HG03354 (cell line): ENCODE results near the gene HOXB13.

Source experiments
- ATAC-seq: cut with Tn5 transposase; IDR thresholded peaks from one replicate; pipeline ENCODE4 v1.9.1; 2021; ENCODE audit warnings: mild to moderate bottlenecking; ENCODE audit not compliant: unreplicated experiment, poor library complexity, severe bottlenecking

HOXB13 gene

DNA sequence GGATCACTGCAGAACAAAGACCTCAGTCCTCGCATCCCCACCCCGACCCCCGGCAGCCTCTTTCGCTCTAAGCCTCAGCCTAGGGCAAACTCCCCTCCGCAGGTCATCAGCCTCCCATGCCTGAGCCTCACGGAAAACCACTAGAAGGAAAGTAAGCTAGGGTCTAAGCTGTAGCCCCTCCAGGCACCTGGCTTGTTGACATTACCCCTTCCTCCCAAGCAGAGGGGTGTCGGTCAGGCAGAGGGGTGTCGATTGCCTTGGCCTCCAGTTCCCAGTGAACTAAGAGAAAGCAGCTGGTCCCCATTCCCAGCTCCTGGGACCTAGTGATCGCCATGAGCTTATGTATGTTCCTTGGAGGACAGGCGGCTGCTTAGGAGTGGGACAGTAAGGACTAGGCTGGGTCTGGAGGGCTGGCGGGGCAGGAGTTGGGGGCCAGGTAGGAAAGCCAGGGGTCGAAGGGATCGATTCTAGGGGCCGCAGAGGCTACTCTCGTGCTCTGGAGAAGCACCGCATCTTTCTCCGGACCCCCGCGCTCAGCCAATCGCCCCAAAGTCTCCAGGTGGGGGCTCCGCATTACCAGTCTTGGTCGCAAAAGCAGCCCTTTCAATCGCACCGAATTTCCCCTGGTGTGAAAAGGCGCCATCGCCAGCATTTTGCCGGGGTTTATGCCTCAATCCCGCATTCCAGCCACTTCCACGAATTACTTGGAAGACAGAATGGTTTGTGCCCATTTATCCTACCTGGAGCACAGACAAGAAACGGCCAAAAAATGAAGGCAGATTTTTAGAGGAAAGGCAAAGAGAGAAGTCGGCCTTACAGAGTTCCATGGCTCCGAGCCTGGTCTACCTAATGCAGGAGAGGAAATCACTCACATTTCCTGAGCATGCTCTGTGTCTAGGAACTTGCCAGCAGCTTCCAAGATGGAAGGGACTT, 21.3 kb upstream of the HOXB13 start:
- ATAC-seq, result no peak

DNA sequence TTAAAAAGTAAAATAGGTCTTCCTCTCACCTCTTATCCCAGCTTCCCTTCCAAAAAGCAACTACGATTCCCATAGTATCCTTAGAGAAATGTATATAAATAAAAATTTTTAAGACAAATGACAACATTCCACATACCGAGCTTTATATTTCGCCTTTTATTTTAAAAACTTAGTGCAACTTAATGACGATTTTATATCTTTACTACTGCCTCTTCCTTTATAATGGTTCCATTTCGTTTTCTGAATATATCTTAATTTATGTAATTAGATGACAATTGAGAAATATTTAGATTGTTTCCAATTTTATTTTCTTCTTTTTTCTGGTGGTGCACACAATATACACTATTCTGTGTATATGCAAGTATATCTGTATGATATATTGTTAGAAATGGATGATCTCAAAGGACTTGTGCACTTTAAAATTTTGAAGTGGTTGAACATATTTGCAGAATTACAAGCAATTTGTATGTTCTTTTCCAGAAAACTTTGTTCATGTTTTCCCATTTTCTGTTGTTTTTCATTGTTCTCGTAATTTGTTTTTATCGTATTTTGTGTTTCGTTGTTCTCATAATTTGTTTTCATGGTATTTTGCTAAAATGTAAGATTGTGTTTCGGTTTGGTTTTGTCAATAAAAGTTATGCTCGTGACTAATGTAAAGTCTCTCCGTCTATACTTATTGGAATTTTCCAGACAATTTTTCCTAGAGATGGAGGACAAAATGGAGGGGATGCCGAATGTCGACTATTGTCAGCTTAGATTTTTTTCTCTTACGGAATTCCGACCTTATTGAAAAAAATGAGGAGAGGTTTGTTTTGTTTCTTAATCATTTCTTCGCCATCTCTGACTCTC, 20.4 kb upstream of the HOXB13 start:
- no peak for ATAC-seq

DNA sequence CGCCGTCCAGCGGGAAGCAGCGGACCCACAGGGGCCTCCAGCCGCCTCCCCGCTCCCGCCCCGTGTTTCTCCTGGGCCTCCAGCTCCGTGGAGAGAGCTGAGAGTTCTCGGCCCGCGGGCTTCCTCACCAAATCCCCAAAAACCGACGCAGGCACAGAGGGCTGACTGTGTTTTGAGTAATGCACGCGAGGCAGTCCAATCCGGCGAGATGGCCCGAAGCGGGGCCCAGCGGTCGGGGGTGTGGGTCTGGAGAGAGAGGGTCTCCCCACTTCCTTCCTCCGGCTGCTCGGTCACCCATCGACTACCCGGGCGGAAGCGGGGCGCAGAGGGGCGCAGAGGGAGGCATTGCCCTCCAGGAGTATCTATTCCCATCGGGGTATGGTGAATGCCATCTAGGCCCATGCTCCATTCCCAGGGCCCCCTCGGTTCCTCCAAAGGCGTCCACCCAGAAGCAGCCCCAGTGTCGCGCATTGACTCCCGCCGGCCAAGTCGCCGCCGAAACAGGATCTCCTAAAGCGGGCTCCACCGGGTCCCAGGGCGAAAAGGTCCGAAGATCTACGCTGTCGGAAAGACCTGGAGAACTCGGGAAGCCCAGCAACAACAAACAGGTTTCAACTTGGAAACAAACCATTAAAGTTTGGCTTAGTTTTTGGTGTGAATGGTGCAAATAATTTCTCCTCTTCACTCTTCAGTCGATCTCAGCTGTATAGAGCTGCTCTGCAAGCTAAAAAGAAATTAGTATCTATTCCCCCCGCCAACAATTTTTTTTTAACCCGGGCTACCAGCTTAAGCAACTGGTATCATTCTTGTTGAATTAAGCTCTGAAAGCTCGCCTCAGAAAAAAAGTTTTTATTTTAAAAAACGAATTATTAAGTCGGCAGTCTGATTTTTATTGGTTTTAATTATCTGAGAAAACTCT, 19.2 kb upstream of the HOXB13 start:
- no peak for ATAC-seq

DNA sequence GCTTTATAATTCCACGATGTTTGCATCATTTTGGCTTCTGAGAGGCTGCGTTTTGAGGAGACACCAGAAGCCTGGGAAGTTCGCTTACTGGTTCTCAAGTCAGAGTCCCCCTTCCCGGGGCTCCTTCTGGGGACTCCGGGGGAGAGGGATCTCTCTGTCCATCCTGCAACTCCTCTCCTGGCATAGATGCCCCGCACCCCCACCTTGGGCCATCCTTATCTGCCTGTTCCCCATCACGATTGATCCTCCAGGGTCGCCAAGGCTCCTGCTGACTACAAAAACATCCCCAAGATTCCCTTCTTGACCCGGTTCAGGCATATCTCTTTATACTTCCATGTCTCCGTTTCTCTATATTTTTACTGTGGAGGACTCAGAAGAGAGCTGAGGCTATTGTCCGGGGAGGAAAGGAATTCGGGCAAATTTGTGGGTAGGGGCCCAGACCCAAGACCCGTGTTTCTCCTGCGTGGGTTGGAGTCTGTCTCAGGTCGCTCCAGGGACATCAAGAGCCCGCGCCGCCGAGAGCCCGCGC, 18.4 kb upstream of the HOXB13 start:
- no peak for ATAC-seq

DNA sequence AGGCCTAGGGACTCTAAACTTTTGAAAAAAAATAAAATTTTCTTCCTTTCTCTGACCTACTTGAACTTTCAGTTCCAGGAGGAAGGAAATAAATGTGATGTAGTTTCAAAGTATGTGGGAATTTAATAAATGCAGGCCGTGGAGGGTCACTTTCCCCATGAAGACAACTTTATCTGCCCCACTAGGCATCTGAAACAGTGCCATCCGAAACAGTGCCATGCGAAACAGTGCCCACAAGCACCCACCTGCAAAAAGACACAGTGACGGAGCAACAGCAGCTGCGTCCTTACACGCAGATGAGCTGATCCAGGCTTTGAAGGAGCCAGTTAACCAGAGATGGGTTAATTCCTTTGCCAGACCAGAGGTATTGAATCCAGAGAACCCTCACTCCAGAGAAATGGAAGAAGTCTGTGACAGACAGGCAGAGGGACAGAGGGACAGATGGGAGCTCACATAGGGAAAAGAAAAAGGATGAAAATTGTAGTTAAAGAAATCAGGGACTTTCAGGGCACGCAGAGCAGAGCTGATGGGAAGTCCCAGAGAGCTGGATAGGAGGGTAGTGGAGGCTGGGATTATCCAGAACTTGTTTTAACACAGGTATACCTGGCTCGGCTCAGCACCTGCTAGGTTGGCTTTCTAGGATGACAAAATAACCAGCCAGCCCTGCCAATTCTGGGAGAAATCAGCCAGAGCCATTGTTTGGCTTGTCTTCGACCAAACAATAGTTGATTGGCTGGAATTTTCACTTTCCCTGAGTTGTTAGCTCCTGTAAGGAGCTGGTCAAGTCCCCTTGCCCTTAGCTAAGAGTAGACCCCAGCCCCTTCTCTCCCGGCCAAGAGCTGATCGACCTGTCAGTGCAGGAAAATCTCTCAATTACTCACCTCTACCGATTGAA, 17.1 kb upstream of the HOXB13 start:
- no peak for ATAC-seq

DNA sequence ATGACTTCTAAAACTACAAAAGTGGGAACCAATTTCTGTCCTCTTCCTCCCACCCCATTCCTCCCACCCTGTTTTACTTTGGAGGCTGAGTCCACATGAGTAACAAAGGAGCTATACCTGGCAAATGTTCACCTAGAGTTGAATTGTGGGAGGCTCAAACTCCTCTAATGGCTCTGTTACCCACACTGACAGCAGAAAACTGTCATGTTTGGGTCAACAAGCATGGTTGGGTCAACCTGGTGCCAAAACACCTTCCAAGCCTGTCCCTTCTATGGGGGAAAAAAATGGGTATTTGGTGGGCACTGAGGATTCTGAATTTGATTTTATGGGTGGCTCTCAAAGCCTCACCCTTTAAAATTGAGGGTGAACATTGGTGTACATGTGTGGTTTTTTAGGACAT, 12.0 kb upstream of the HOXB13 start:
- ATAC-seq, result no peak

DNA sequence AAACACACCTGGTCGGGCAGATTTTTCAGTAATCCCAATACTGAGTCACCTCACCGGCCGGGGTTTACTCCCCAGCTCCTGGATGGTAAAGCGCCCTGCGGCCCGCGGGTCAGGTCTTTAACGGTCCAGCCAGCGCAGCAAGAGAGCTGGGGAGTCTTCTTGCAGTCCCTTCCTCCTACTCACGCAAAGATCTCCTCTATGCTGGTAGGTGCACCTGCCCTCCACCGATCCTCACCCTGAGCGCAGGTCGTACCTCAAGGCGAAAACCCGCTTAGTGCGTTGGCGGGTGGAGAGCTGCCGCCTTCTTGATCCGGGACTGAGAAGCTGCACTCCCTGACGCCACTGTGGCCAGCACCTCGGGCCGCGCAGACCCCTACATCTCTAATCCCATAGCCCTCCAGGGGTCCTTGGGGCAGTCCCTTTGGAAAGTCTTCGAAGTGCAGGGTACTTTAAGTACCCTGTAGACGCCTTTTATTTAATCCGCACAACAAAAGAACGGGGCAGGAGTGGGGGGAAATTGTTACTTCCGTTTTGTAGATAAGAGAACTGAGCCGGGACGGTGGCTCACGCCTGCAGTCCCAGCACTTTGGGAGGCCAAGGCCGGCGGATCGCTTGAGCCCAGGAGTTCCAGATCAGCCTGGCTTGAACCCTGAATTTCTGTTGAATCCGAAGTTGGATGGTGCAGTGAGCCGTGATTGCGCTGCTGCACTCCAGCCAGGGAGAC, 10.4 kb upstream of the HOXB13 start:
- ATAC-seq, result no peak

DNA sequence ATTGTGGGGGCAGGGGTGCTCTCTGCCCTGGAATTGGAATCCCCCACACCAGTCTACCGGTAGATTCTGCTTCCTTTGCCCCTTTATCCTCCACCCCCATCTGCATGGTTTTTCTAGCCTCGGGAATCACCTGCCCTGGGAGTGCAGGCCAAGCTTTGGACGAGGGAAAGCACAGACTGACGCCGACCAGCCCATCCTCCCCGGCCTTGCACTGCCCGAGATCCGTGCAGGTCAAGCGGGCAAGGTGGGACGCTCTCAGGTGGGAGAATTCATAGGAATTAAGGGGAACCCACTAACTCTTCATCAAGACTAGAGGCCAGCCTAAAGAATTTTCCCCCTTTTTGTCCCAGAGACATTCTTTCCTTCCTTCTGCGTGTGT, 9.9 kb upstream of the HOXB13 start:
- ATAC-seq, result no peak

DNA sequence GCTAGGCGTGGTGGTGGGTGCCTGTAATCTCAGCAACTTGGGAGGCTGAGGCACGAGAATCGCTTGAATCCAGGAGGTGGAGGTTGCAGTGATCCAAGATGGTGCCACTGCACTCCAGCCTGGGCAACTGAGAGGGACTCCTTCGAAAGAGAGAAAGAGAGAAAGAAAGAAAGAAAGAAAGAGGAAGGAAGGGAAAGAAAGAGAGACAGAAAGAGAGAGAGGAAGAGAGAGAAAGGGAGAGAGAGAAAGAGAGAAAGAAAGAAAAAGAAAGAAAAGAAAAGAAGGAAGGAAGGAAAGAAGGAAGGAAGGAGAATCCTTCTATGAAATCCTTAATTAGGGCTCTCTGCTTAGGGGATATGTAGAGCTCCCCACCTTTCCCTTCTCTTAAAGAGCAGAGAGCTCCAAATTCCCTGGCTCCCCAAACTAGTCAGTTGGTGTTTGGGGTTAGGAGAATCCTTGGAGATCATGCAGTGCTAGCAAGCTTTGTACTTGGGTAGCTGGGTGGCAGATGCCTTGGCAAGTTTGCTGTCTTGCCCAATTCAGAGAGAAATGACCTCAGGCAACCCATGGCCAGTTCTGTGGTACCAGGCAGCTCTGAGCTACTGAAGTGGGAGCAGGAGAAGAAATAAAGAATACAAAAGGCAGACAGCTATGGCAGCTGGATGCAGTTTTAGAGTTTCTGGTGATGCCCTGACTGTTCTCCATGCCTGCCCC, 8.9 kb upstream of the HOXB13 start:
- no peak for ATAC-seq

DNA sequence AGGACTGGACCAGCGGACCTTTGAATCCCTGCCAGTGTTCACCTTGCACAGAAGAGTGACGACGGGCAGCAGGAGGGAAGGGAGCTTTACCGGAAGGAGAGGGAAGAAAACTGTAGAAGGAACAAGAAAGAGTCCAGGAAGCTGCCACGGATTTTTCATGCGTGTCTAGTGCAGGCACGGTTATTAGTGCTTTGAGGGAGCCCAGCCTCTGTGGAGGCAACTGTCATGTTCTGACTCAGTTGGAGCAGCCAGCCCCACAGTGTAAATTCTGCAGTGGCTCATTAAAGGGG, 6.5 kb upstream of the HOXB13 start:
- ATAC-seq, result no peak

DNA sequence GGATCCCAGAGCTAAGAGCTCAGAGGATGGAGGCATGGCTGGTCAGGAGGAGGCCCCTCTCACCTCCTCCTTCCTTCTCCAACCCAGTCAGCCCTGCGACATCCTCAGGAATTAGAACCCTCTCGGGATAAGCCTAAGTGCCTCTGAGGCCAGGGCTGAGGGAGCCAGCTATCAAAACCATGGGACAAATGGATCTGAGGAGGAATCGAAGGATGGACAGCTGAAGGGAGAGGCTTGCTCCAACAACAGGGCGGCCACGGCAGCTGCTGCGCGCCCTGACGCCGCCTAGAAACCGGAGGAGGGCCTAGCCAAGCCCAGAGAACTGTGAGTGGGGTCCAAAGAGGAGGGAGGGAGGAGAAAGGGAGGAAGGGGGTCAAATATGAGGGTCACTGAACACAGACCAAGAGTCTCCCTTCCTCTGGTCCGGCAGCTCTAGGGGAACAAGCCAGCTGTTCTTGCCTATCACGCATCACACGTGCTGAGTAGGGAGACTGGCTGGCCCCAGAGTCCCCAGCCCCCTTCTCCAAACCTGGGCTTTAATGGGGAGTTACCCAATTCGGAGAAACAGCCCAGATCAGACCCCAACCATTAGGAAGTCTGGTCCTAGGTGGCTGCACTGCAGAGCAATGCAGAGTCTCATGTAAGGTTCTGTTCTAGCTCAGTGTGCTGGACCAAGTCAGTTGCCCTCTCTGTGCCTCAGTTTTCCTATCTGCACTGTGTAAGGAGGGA, 5.9 kb upstream of the HOXB13 start:
- ATAC-seq, result no peak

DNA sequence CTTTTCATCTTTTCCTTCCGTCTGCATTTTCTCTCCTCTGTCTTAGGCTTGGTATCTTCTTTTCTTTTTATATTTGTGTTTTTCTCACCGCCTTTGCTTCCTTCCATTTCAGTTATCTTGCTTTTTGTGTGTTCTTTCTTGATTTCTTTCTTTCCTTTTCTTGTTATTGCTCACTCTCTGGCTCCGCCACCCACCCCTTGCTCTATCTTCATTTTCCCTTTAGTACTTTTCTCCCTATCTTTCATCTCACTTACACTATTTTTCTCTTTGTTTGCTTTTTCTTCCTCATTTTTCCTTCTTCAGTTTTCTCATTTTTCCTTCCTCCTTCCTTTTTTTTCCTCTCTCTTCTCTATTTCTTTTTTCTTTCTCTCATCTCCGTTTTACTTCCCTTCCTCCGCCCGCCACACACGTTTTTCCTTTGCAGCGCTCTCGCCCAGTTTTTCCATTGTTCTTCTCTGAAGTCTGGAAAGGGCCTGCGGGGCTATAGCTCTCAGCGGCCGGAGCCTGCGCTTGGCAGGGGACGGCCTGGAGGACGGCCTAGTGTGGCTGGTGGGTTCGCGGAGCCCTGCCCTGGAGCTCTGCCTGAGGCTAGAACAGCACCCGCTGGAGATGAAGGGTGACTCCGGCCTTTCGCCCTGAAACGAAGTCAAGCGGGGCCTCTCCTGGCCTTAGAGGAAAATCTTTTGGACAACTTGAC, 5.2 kb upstream of the HOXB13 start:
- ATAC-seq, result no peak

DNA sequence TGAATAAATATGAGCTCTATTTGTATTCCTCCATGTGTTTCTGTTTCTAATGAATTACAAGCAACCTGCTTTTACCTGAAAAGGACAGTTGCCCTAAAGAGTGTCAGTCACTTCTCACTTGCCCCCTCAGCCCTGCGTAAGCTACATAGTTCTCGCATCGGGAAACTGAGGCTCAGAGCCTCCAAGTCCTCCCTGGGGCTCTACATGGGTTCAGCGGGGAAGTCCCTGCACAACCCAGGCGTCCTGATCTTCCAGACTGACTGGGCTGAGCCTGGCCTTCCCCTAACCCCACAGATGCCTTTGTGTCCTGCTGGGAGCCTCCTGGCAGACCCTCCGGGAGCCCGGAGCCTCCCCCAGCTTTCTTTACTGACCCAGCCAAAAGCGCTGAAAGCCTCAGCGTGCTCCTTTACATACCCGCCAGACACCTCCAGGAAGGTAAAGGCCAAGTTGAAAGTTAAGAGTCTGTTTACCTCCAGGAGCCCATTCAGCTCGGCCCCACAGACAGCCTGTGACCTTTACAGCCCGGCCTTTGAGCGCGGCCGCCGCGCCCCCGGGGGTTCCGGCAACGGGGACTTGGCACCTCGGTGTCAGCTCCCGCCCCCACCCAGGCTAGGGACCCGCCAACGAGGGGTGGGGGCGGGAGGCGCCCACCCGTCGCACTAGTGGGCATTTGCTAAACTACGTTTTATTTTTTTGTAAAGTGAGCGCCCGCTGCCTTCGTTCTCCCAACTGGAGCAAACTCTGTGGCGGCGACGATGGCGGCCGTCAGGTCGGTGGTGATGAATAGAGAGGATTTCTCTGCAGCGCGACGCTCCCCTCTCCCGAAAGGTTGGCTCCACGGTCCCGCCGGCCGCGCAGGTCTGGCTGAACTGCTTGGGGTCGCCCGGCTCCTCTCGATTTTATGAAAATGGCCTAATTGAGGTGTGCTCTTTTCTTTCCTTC, 4.4 kb upstream of the HOXB13 start:
- no peak for ATAC-seq

DNA sequence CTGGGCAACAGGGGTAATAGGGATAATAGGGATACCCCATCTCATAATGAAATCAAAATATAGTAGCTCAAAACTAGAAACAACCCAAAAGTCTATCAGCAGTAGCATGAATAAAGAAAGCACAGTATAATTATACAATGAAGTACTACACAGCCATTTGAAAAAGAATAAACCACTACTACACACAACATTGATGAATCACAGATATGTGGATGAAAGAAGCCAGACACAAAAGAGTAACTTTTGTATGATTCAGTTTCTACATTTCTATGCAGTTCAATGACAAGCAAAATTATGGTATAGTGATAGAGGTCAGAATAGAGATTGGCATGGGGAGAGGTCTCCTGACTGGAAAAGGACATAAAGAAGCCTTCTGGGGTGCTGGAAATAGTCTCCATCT, 2.8 kb upstream of the HOXB13 start:
- no peak for ATAC-seq

DNA sequence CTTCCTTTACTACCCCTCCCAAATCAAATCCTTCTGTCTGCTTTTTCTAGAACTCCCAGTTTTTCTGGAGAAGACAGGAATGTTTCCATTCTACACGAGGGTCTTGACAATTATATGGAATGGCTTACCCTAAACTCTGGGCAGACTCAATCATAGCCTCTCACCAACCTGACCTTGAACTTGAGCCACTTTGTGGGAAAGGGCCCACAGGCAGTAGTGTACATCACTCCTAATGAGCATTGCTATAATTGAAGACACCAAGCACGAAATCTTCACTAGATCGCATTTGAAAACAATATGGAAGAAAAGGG, 1.6 kb upstream of the HOXB13 start:
- no peak for ATAC-seq
